ENCODE data around the gene TUBA1A. TPM values are rescaled to one million over a fixed set of nuclear protein-coding genes. Genes with fewer than 3 reads are reported as not detected.

The TUBA1A gene
- total and polyA plus RNA-seq, 2 experiments from 2014 or later, result 452 to 639 TPM

DNA sequence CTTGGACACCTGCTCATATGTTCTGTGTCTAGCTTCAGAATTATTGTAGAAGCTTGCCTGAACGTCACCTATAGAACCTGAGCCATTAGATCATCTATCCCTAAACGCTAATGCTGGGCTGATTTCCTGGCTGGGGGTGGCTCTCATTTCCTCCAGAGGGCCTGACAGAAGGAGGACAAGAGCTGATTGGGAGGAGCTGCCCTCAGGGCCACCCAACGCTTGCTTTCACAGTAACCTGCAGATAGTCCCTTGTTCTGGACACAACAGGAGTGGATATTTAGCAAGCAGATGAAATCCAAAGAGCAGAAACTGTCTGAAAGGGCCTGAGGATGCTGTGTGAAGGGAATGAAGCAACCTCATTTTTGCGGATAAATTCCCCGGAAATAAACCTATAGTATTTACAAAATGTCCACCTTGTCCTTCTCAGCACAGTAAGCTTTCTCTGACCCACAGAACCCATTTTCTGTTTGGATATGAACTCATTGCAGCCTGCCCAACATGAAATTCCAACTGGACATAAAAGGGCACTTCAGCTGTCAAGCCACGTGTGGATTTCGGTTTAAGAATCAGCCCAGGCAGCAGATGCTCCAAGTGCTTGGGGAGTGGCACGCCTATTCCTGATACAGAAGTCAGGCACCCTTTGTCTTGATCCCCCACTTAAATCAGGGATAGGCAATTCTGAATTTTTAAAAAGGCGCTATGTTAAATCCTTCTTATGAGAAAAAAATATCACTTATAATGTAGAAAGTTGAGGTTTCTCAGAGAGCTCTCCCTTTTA lies 43.2 kb upstream of the TUBA1A start:
- no peaks in the 10 kb centered on the region for H3K79me2 ChIP-seq (ENCODE audit: insufficient read depth)
- H4K20me1 ChIP-seq (ENCODE audit: insufficient read depth), result no peaks in the 10 kb centered on the region
- no peak overlapping the region for H3K4me2 ChIP-seq (ENCODE audit: unreplicated experiment)
- no peaks in the 10 kb centered on the region for H3K9me3 ChIP-seq (ENCODE audit: low read depth)
- WGBS, 2 experiments (ENCODE audit: low coverage in 1 of 2, low lambda C conversion rate in 2 of 2, missing lambda C conversion rate in 2 of 2), result 63 to 71% methylated on average over 9 of the region's 9 CpGs
- H3K27me3 ChIP-seq (replicated peaks; ENCODE audit: insufficient read depth), result no peaks in the 10 kb centered on the region
- H3K9ac ChIP-seq, result no peak overlapping the region
- TF ChIP-seq EZH2 (IDR thresholded peaks at IDR 0.05; ENCODE audit: insufficient read depth, poor library complexity, severe bottlenecking) (no peak), EZH2phosphoT487 (IDR thresholded peaks at IDR 0.05; ENCODE audit: insufficient read depth, low read depth) (no peak)
- peaks cover 4% of the 10 kb centered on the region; the same call in 1 of the 2 replicates for H3K4me1 ChIP-seq (ENCODE audit: insufficient read depth)
- no peak overlapping the region for H3K4me3 ChIP-seq
- no peaks in the 10 kb centered on the region for H3K9me2 ChIP-seq (ENCODE audit: insufficient read depth)
- H3F3A ChIP-seq (ENCODE audit: insufficient read depth), result no peaks in the 10 kb centered on the region
- in situ Hi-C loops (cut with MboI), result loop anchor here (10.0 kb wide), 1 partner anchor 137 kb away; the partner anchor contains the start of gene DHH
- H3K27ac ChIP-seq, result no peak overlapping the region
- DNase-seq, result no peak
- H3K36me3 ChIP-seq (ENCODE audit: low read depth), result no peaks in the 10 kb centered on the region
- H2AFZ ChIP-seq, result no peak overlapping the region

DNA sequence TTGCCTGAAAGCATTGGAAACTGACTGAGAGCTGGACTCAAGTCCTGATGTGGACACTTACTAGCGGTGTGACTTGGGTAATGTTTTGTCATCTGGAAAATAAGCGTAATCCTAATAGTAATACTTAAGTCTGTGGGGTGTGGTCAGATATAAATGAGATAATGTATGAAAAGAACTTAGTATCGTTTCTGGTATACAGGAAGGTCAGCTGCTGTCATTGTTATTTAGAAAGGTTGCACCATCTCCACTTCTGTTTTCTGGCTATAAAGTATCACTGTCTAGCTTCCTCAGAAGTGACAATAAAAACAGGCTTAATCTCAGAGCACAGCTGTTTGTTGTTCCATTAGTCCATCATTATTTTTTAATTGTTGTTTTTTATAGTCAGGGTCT lies 41.9 kb upstream of the TUBA1A start:
- peaks cover 4% of the 10 kb centered on the region; the same call in 1 of the 2 replicates for H3K4me1 ChIP-seq (ENCODE audit: insufficient read depth)
- H4K20me1 ChIP-seq (ENCODE audit: insufficient read depth), result no peaks in the 10 kb centered on the region
- DNase-seq, result no peak
- no peak overlapping the region for H3K4me2 ChIP-seq (ENCODE audit: unreplicated experiment)
- no peak overlapping the region for H2AFZ ChIP-seq
- in situ Hi-C loops (cut with MboI), result loop anchor here (10.0 kb wide), 1 partner anchor 136 kb away; the partner anchor contains the start of gene DHH
- H3F3A ChIP-seq (ENCODE audit: insufficient read depth), result no peaks in the 10 kb centered on the region
- 91 to 93% methylated on average over 3 of the region's 3 CpGs for WGBS, 2 experiments (ENCODE audit: low coverage in 1 of 2, low lambda C conversion rate in 2 of 2, missing lambda C conversion rate in 2 of 2)
- H3K27me3 ChIP-seq (replicated peaks; ENCODE audit: insufficient read depth), result no peaks in the 10 kb centered on the region
- no peaks in the 10 kb centered on the region for H3K9me2 ChIP-seq (ENCODE audit: insufficient read depth)
- H3K9ac ChIP-seq, result no peak overlapping the region
- H3K36me3 ChIP-seq (ENCODE audit: low read depth), result no peaks in the 10 kb centered on the region
- H3K27ac ChIP-seq, result no peak overlapping the region
- no peak for TF ChIP-seq EZH2 (IDR thresholded peaks at IDR 0.05; ENCODE audit: insufficient read depth, poor library complexity, severe bottlenecking)
- TF ChIP-seq EZH2phosphoT487 (IDR thresholded peaks at IDR 0.05; ENCODE audit: insufficient read depth, low read depth), result no peak
- H3K4me3 ChIP-seq, result no peak overlapping the region
- no peaks in the 10 kb centered on the region for H3K79me2 ChIP-seq (ENCODE audit: insufficient read depth)
- no peaks in the 10 kb centered on the region for H3K9me3 ChIP-seq (ENCODE audit: low read depth)

DNA sequence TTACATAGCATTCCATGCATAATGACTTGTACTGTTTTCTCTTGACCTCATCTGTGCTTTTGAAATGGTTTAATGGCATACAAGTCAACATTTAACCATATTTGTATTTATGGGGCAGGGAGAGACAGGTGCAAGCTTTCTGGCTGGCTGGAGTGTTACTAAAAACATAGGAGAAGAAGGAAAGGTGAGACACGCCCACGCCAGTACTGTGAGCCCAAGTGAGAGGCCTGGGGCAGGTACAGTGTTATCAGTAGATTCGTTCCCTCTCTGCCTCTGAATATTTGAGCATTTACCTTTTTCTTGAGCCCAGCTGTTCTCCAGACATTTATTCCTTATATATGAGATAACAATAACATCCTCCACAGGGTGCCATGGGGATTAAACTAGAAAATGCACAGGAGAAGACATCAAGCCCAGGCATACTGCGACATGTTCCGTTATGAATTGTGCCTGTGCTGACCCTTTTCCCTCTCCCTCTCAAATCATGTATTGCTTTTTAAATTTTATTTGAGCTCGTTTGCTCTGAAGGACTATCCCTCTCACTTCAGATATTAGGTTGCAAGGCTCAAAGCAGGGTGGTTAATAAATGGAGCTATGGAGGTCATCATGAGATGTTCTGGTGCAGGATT lies 41.4 kb upstream of the TUBA1A start:
- in situ Hi-C loops (cut with MboI), result loop anchor here (10.0 kb wide), 1 partner anchor 135 kb away; the partner anchor contains the start of gene DHH
- H2AFZ ChIP-seq, result no peak overlapping the region

DNA sequence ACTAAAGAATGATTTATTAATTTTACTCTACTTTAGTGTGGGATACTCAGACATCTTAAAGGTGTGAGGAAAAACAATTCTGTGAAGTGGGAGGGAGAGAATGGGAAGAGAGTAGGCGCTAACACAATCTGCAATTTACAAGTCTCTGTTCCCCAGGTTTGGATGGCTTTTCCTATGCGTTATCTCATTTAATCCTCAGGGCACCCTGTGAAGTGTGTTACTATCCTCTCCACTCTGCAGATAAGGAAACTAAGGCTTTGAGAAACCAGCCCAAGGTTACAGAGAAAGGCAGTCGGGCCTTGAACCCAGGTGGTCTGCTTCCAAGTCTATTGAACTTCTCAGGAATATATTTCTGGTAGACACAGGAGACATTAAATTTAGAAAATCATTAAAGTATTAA lies 39.8 kb upstream of the TUBA1A start:
- TF ChIP-seq EZH2phosphoT487 (IDR thresholded peaks at IDR 0.05; ENCODE audit: insufficient read depth, low read depth) (no peak), EZH2 (IDR thresholded peaks at IDR 0.05; ENCODE audit: insufficient read depth, poor library complexity, severe bottlenecking) (no peak)
- no peaks in the 10 kb centered on the region for H3K4me1 ChIP-seq (ENCODE audit: insufficient read depth)
- H3K9me2 ChIP-seq (ENCODE audit: insufficient read depth), result no peaks in the 10 kb centered on the region
- in situ Hi-C loops (cut with MboI), result no loop called here
- H3K9me3 ChIP-seq (ENCODE audit: low read depth), result no peaks in the 10 kb centered on the region
- H3K27ac ChIP-seq, result no peak overlapping the region
- H3K27me3 ChIP-seq (replicated peaks; ENCODE audit: insufficient read depth), result no peaks in the 10 kb centered on the region
- peaks cover 2% of the 10 kb centered on the region for H3F3A ChIP-seq (ENCODE audit: insufficient read depth)
- no peaks in the 10 kb centered on the region for H3K36me3 ChIP-seq (ENCODE audit: low read depth)
- no peak for DNase-seq
- H3K9ac ChIP-seq, result no peak overlapping the region
- WGBS, 2 experiments (ENCODE audit: low coverage in 1 of 2, low lambda C conversion rate in 2 of 2, missing lambda C conversion rate in 2 of 2), result 87 to 88% methylated on average over 3 of the region's 3 CpGs
- H2AFZ ChIP-seq, result no peak overlapping the region
- no peak overlapping the region for H3K4me2 ChIP-seq (ENCODE audit: unreplicated experiment)
- H3K4me3 ChIP-seq, result no peak overlapping the region
- H4K20me1 ChIP-seq (ENCODE audit: insufficient read depth), result no peaks in the 10 kb centered on the region
- H3K79me2 ChIP-seq (ENCODE audit: insufficient read depth), result no peaks in the 10 kb centered on the region

More for the DNA sequence above, 41.4 kb upstream of the TUBA1A start:
- Histone ChIP-seq H3K9me2 (ENCODE audit: insufficient read depth) (no peaks in the 10 kb centered on the region), H3K27me3 (replicated peaks; ENCODE audit: insufficient read depth) (no peaks in the 10 kb centered on the region), H3K9me3 (ENCODE audit: low read depth) (no peaks in the 10 kb centered on the region), H3K79me2 (ENCODE audit: insufficient read depth) (no peaks in the 10 kb centered on the region), H3K27ac (no peak overlapping the region), H3K9ac (no peak overlapping the region), H3K4me2 (ENCODE audit: unreplicated experiment) (no peak overlapping the region), H3K4me3 (no peak overlapping the region), H4K20me1 (ENCODE audit: insufficient read depth) (no peaks in the 10 kb centered on the region), H3K36me3 (ENCODE audit: low read depth) (no peaks in the 10 kb centered on the region), H3F3A (ENCODE audit: insufficient read depth) (no peaks in the 10 kb centered on the region), H3K4me1 (ENCODE audit: insufficient read depth) (peaks cover 4% of the 10 kb centered on the region; the same call in 1 of the 2 replicates)
- no peak for DNase-seq
- WGBS, 2 experiments (ENCODE audit: low coverage in 1 of 2, low lambda C conversion rate in 2 of 2, missing lambda C conversion rate in 2 of 2), result 80 to 83% methylated on average over 6 of the region's 6 CpGs
- TF ChIP-seq EZH2 (IDR thresholded peaks at IDR 0.05; ENCODE audit: insufficient read depth, poor library complexity, severe bottlenecking) (no peak), EZH2phosphoT487 (IDR thresholded peaks at IDR 0.05; ENCODE audit: insufficient read depth, low read depth) (no peak)

Data from GM23248 (cell line).